K562 (cell line): ENCODE measurements around the gene INPP4B. TPM values are rescaled to one million over a fixed set of nuclear protein-coding genes. Genes with fewer than 3 reads are reported as not detected.

Source experiments
- ATAC-seq: fragments of 200-7000 bp; cut with Tn5 transposase; 3 replicates; pipeline ENCODE4 v1.9.1; 2020; ENCODE audit warnings: moderate library complexity
- BruUV-seq: library from RNA; stranded (reverse); fragments of 400-500 nt; replicated peaks from 2 replicates; lab custom pipeline; 2021; lab: Mats Ljungman, UMichigan
- CTCF ChIA-PET: fragments of 300-600 bp; formaldehyde crosslinking; extraction: SDS; loops from one replicate; lab custom pipeline; 2021; ENCODE audit warnings: low intra/inter-chr PET ratio; lab: Yijun Ruan, JAX
- POLR2A ChIA-PET: fragments of 300-600, 350-650 bp; sonication (Branson Sonifier 250); formaldehyde crosslinking; extraction: SDS; loops from one replicate; lab custom pipeline; 2021; ENCODE audit warnings: antibody characterized with exemption, inconsistent platforms; lab: Yijun Ruan, JAX
- DNase-seq, 4 experiments: peaks; one replicate each; pipeline versions ENCODE4 v3.0.0 to v3.0.0-alpha.2; 2011 to 2018; ENCODE audit warnings: low spot score in 3 of 4, mixed read lengths in 3 of 4; ENCODE audit errors: extremely low read depth in 1 of 4
- FAIRE-seq: peaks from 2 replicates; lab custom pipeline; 2011; peaks lifted over from hg19 to GRCh38; lab: Jason Lieb, UNC
- H2AFZ ChIP-seq: 2 replicates; pipeline ENCODE4 v1.6.0; 2011; ENCODE audit warnings: low read depth, low read length, control low read depth, inconsistent platforms
- H3K27ac ChIP-seq: fragments of 200-600 bp; 3 replicates; pipeline ENCODE4 v1.8.0; 2011; ENCODE audit warnings: low read depth, mild to moderate bottlenecking, control low read depth, inconsistent platforms, low read length, moderate library complexity, mixed read lengths; ENCODE audit errors: extremely low read depth
- H3K27me3 ChIP-seq, 2 experiments: fragments of 300-600 bp in 1 of 2; 2 replicates in 1 of 2; 3 replicates in 1 of 2; pipeline versions ENCODE4 v1.6.0 to v1.8.0; 2011; ENCODE audit warnings: inconsistent platforms in 2 of 2, low read length in 2 of 2, mild to moderate bottlenecking in 1 of 2, mixed read lengths in 1 of 2, moderate library complexity in 1 of 2; ENCODE audit not compliant: control insufficient read depth in 2 of 2, insufficient read depth in 2 of 2
- H3K36me3 ChIP-seq: fragments of 300-600 bp; 3 replicates; pipeline ENCODE4 v1.8.0; 2011; ENCODE audit warnings: mild to moderate bottlenecking, low read length, inconsistent platforms; ENCODE audit not compliant: control insufficient read depth, insufficient read depth
- H3K4me1 ChIP-seq, 2 experiments: fragments of 200-600 bp in 1 of 2; replicated peaks in 1 of 2; 2 replicates in 1 of 2; 3 replicates in 1 of 2; pipeline versions ENCODE4 v1.5.1 to v1.8.0; 2011; ENCODE audit warnings: inconsistent platforms in 2 of 2, low read length in 2 of 2, mild to moderate bottlenecking in 1 of 2, mixed read lengths in 1 of 2, moderate library complexity in 1 of 2; ENCODE audit not compliant: control insufficient read depth in 2 of 2, insufficient read depth in 2 of 2
- H3K4me2 ChIP-seq: 2 replicates; pipeline ENCODE4 v1.6.1; 2011; ENCODE audit warnings: low read length, control low read depth, inconsistent platforms, mixed read lengths; ENCODE audit not compliant: insufficient read depth
- H3K4me3 ChIP-seq: fragments of 200-600 bp; sonication (generic), shearing (Covaris generic); 2 replicates; pipeline ENCODE4 v1.5.1; 2016; ENCODE audit warnings: control low read depth, inconsistent platforms
- H3K79me2 ChIP-seq: fragments of 200-600 bp; 3 replicates; pipeline ENCODE4 v1.8.0; 2011; ENCODE audit warnings: low read length, inconsistent platforms; ENCODE audit not compliant: control insufficient read depth, insufficient read depth
- H3K9ac ChIP-seq, 2 experiments: 2 replicates each; pipeline versions ENCODE4 v1.6.0 to v1.6.1; 2011; ENCODE audit warnings: low read depth in 2 of 2, low read length in 2 of 2, control low read depth in 1 of 2, inconsistent platforms in 1 of 2, mild to moderate bottlenecking in 1 of 2, mixed read lengths in 1 of 2; ENCODE audit not compliant: insufficient read depth in 1 of 2
- H3K9me1 ChIP-seq: one replicate; pipeline ENCODE4 v1.6.0; 2011; ENCODE audit warnings: inconsistent platforms, mild to moderate bottlenecking, low read length, moderate library complexity; ENCODE audit not compliant: control insufficient read depth, insufficient read depth
- H3K9me3 ChIP-seq: replicated peaks from 2 replicates; pipeline ENCODE4 v1.5.1; 2011; ENCODE audit warnings: low read depth, low read length, inconsistent platforms; ENCODE audit not compliant: control insufficient read depth, insufficient read depth
- H4K20me1 ChIP-seq: replicated peaks from 2 replicates; pipeline ENCODE4 v1.6.1; 2011; ENCODE audit warnings: low read length, inconsistent platforms, mixed read lengths; ENCODE audit not compliant: control insufficient read depth, insufficient read depth
- ATF3 ChIP-seq, 2 experiments: fragments of 450-650 bp in 1 of 2; sonication (generic) in 1 of 2; formaldehyde crosslinking in 1 of 2; IDR thresholded peaks in 1 of 2; conservative IDR thresholded peaks in 1 of 2; 2 replicates each; pipeline versions ENCODE4 v1.6.1 to v1.8.1; 2016 to 2023; ENCODE audit warnings: mild to moderate bottlenecking in 2 of 2, moderate library complexity in 2 of 2, inconsistent platforms in 1 of 2, missing genetic modification reagents in 1 of 2
- ELF1 ChIP-seq: fragments of 200-800 bp; sonication (Bioruptor generic); IDR thresholded peaks from 2 replicates; pipeline ENCODE4 v1.6.1; 2016; ENCODE audit warnings: missing genetic modification characterization, missing compliant biosample characterization
- HNRNPL ChIP-seq: fragments of 200-400 bp; formaldehyde crosslinking; IDR thresholded peaks from 2 replicates; pipeline ENCODE4 v1.6.1; 2017; ENCODE audit warnings: low read depth, mild to moderate bottlenecking, low read length
- MCM2 ChIP-seq: fragments of 450-650 bp; IDR thresholded peaks from 2 replicates; pipeline ENCODE4 v1.6.1; 2017; ENCODE audit warnings: low read depth, mild to moderate bottlenecking
- MTA1 ChIP-seq: fragments of 450-650 bp; IDR thresholded peaks from 2 replicates; pipeline ENCODE4 v1.6.1; 2017; ENCODE audit warnings: borderline replicate concordance
- SAFB2 ChIP-seq: fragments of 200-400 bp; formaldehyde crosslinking; IDR thresholded peaks from 2 replicates; pipeline ENCODE4 v1.6.1; 2018; ENCODE audit warnings: borderline replicate concordance, low read length, low read depth, moderate library complexity; ENCODE audit not compliant: severe bottlenecking
- SMAD3 ChIP-seq: fragments of 450-650 bp; formaldehyde crosslinking; conservative IDR thresholded peaks from 2 replicates; pipeline ENCODE4 v1.4.0; 2020; ENCODE audit warnings: mild to moderate bottlenecking
- ZC3H8 ChIP-seq: fragments of 450-650 bp; IDR thresholded peaks from 2 replicates; pipeline ENCODE4 v1.6.1; 2017
- WGBS: fragments of 100-300 bp; shearing (Covaris generic); methylation state at CpG from one replicate; pipeline ENCODE4 v1.1.6; 2016; ENCODE audit warnings: low coverage, mixed read lengths; ENCODE audit not compliant: insufficient coverage; ENCODE audit errors: missing lambda C conversion rate; 5-methylcytosine and 5-hydroxymethylcytosine counted together
- in situ Hi-C: fragments of 300-500 bp; cut with MboI; formaldehyde crosslinking; loops from 4 replicates; pipeline ENCODE4 v1.15.0; 2018; ENCODE audit warnings: inconsistent platforms, mixed read lengths
- intact Hi-C: fragments of 100-400 bp; cut with micrococcal nuclease; formaldehyde crosslinking; loops from 2 replicates; pipeline ENCODE4 v1.14.2; 2022
- polyA plus RNA-seq, 8 experiments: library from polyadenylated mRNA; depleted of rRNA in 4 of 8; stranded (reverse) in 5 of 8; unstranded in 3 of 8; fragments of >200 nt; fragmentation: Nextera tagmentation in 2 of 8; fragmentation: Illumina TruSeq in 1 of 8; extraction: Ambion mirVana in 2 of 8; extraction: Trizol in 1 of 8; gene quantifications; 2 replicates each; pipeline versions ENCODE4 v1.2.1 to v1.2.3, GENCODE V29; 2011 to 2014; ENCODE audit warnings: inconsistent platforms in 1 of 8, missing spikeins in 1 of 8
- total RNA-seq, 7 experiments: library from RNA; depleted of rRNA in 6 of 7; stranded (reverse); fragments of >200 nt in 6 of 7; fragmentation: Illumina TruSeq in 2 of 7; extraction: Trizol in 2 of 7; gene quantifications; 2 replicates each; pipeline versions ENCODE4 v1.2.1 to v1.2.3, GENCODE V29; 2011 to 2021; ENCODE audit warnings: low replicate concordance in 1 of 7
- TF ChIP-seq, protein P1 (sequence below): fragments of 450-650 bp; formaldehyde crosslinking; IDR thresholded peaks from 2 replicates; pipeline ENCODE4 v1.4.0; 2020; ENCODE audit warnings: mild to moderate bottlenecking

The INPP4B gene
- total and polyA plus RNA-seq, 9 of the 15 experiments (the other 6 are each of a cell fraction or from before 2014, with no cell fraction given), result 0.04 to 0.11 TPM; not detected in 7

DNA sequence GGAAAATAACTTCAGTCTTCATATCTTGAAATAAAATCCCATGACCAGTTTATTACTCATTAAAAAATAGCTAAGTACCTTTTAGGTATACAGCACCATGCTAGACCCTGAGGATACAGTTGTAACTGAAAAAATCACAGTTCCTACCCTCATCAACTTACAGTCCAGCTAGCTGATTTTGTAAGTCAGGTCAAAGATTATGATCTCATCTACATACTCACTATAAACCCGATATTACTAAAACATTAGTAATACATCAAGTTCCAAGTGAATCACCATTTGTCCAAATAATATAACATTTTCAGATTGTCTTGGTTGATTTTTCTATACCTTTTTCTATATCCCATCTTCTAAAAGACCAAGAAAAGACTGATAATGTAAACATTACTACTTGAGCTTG, 333.9 kb downstream of the INPP4B start (continued):
- TF ChIP-seq, protein P1, sequence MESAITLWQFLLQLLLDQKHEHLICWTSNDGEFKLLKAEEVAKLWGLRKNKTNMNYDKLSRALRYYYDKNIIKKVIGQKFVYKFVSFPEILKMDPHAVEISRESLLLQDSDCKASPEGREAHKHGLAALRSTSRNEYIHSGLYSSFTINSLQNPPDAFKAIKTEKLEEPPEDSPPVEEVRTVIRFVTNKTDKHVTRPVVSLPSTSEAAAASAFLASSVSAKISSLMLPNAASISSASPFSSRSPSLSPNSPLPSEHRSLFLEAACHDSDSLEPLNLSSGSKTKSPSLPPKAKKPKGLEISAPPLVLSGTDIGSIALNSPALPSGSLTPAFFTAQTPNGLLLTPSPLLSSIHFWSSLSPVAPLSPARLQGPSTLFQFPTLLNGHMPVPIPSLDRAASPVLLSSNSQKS (CRISPR knock-in tag), result no peak
- no peak for TF ChIP-seq SAFB2
- TF ChIP-seq MTA1, result no peak

DNA sequence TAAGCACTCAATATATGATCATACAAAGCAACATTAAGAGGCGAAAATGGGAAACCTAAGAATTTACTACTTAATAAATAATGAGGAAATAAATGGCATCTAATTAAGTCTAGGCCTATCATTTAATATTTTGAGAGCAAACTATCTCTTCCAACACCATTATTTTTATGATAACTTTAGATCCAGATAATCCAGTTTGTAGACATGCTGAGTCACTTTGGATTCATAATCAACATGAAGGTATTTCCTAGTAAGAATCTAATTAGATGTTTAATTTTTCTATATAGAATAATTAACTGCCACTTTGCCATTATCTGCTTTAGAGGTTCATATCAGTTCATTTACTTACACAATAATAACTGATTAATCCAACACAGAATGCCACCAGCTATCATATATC, 336.2 kb downstream of the INPP4B start:
- intact Hi-C loops, result no loop called here
- ChIA-PET POLR2A (no interaction called here), CTCF (no interaction called here)
- DNase-seq (no peak), FAIRE-seq (no peak), ATAC-seq (no peak)
- H3K9ac ChIP-seq, result no peak overlapping the region
- TF ChIP-seq HNRNPL (no peak), ATF3 (IDR thresholded peaks at IDR 0.05) (no peak), ATF3 (CRISPR knock-in tag; conservative IDR thresholded peaks at IDR 0.05) (no peak), MCM2 (no peak), SMAD3 (CRISPR knock-in tag) (no peak), ELF1 (tag) (no peak), ZC3H8 (no peak)
- H3K9me3 ChIP-seq, result peaks cover 2% of the 10 kb centered on the region; the same call in 1 of the 2 replicates
- no peaks in the 10 kb centered on the region for H3K4me1 ChIP-seq
- H3K79me2 ChIP-seq, result no peaks in the 10 kb centered on the region
- in situ Hi-C loops, result no loop called here
- no peak overlapping the region for H3K4me2 ChIP-seq
- H2AFZ ChIP-seq, result no peak overlapping the region
- no peaks in the 10 kb centered on the region for H3K9me1 ChIP-seq
- BruUV-seq, result no TSS peak
- H4K20me1 ChIP-seq, result no peaks in the 10 kb centered on the region
- H3K4me3 ChIP-seq, result no peak overlapping the region
- H3K27ac ChIP-seq, result no peak overlapping the region
- 0% methylated on average over 1 of the region's 1 CpG for WGBS
- H3K36me3 ChIP-seq, result no peaks in the 10 kb centered on the region
- H3K27me3 ChIP-seq, result no peaks in the 10 kb centered on the region
